ENCODE measurements around the gene SHC3. TPM values are rescaled to one million over a fixed set of nuclear protein-coding genes. Genes with fewer than 3 reads are reported as not detected.

The SHC3 gene
- total RNA-seq, 2 donors from 2014 or later: 1.5 to 1.8 TPM

DNA sequence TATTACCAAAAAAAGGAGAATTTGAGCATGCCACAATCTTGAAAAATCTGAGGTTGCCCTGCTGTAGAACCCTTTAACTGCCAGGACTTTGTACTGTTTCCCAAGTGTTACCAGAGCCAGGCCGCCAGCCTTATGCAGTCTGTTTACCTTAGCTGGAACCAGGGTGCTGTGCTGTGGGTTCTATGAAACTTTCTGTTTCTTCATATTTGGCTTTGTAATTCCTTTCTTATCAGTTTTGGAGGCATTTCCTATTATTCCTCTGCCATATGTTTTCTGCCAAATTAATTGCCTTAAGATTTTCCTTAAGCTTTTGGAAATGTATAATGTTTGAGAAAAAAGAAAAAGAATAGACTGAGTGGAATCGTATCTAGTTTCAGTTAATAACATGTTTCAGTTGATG lies 185.3 kb downstream of the SHC3 start:
- peak overlapping the region; percentile 16 to 45 for H3K27ac ChIP-seq
- DNase-seq (ENCODE audit: low spot score) (no peak), ATAC-seq (ENCODE audit: insufficient number of reproducible peaks, low FRiP score, low read depth) (no peak)
- H3K27me3 ChIP-seq (replicated peaks; ENCODE audit: insufficient read depth): no peaks in the 10 kb centered on the region
- H3K4me3 ChIP-seq: peak overlapping the region; percentile 95
- H3K4me1 ChIP-seq (ENCODE audit: control insufficient read depth in 1 of 2, low read depth in 2 of 2): peaks cover 21 to 53% of the 10 kb centered on the region in 2 donors
- TF ChIP-seq, protein P1, sequence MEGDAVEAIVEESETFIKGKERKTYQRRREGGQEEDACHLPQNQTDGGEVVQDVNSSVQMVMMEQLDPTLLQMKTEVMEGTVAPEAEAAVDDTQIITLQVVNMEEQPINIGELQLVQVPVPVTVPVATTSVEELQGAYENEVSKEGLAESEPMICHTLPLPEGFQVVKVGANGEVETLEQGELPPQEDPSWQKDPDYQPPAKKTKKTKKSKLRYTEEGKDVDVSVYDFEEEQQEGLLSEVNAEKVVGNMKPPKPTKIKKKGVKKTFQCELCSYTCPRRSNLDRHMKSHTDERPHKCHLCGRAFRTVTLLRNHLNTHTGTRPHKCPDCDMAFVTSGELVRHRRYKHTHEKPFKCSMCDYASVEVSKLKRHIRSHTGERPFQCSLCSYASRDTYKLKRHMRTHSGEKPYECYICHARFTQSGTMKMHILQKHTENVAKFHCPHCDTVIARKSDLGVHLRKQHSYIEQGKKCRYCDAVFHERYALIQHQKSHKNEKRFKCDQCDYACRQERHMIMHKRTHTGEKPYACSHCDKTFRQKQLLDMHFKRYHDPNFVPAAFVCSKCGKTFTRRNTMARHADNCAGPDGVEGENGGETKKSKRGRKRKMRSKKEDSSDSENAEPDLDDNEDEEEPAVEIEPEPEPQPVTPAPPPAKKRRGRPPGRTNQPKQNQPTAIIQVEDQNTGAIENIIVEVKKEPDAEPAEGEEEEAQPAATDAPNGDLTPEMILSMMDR (IDR thresholded peaks at IDR 0.05): no peak
- no peaks in the 10 kb centered on the region for H3K9me3 ChIP-seq
- peaks cover 2% of the 10 kb centered on the region for H3K36me3 ChIP-seq

DNA sequence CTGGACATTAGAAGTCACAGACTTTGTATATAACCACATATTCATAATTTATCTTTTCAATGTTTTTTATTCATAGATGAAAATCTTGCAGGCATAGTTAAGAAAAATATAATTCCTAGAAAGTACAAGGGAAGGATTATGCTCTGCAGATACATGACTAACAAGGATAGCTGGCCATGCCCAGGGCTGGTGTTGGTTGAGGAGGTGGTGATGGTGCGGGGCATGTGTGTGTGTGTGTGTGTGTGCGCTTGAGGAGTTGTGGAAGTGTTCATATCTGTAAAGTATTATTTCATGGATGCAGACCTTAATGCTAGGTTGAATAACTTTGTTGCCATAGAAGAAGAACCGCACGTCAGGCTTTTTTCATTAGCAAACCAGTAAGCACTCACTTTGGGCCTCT lies 186.1 kb downstream of the SHC3 start:
- TF ChIP-seq, protein P1 (IDR thresholded peaks at IDR 0.05): no peak
- Histone ChIP-seq H3K4me3 (peak overlapping the region; percentile 95), H3K9me3 (no peaks in the 10 kb centered on the region), H3K36me3 (peaks cover 2% of the 10 kb centered on the region), H3K4me1 (ENCODE audit: control insufficient read depth in 1 of 2, low read depth in 2 of 2) (peaks cover 15 to 46% of the 10 kb centered on the region in 2 donors), H3K27ac (peak overlapping the region in 1 of 2 donors; percentile 90), H3K27me3 (replicated peaks; ENCODE audit: insufficient read depth) (no peaks in the 10 kb centered on the region)
- no peak for DNase-seq (ENCODE audit: low spot score)
- no peak for ATAC-seq (ENCODE audit: insufficient number of reproducible peaks, low FRiP score, low read depth)

DNA sequence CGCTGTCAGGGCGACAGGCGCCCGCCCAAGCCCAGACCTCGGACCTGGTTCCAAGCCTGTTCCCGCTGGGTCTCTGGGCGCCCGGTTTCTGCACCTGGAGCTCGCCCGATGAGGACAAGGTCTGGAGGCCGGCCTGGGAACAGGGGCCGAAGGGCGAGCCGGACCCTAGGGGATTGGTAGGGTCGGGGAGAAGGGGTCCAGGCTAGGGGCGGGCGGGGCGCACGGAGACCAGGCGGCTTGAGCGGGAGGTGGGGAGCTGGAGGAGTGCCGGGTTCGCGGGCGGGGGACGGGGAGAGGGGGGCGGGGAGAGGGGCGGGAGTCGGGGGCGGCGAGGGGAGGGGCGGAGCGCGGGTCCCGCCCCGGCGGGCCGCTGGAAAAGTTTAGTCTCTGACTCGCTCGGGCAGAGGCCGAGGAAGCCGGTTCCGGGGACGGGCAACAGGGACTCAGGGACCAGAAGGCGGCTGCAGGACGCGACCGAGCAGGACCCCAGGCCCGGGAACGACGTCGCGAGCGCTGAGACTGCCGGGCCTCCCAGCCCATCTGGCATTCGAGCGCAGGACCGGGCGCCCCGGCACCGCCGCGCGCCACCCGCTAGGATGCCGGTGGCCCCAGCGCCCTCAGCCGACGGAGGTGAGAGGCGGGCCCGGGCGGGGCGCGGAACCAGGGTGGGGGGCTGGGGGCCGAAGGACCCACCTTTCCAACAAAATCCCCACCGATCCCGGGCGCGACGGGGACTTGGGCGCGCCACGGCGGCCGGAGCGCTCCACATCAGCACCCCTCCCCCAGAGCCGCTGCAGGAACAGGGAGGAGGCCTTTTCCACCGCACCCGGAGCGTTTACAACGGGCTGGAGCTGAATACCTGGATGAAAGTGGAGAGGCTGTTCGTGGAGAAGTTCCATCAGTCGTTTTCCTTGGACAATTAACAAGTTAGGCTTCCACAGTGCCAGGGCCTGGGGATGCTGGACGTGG lies 187.3 kb downstream of the SHC3 start, which contains the start of gene S1PR3:
Gene S1PR3 (plus strand): TSS at position 403 of the 969 bp plus-strand sequence. CDS start 9,733 bp downstream, outside the sequence.
- Histone ChIP-seq H3K27me3 (replicated peaks; ENCODE audit: insufficient read depth) (no peaks in the 10 kb centered on the region), H3K27ac (peak within 1 kb of the TSS; percentile 78 to 90), H3K36me3 (peaks cover 2% of the 10 kb centered on the region), H3K9me3 (no peaks in the 10 kb centered on the region), H3K4me3 (peak within 1 kb of the TSS; percentile 95), H3K4me1 (ENCODE audit: control insufficient read depth in 1 of 2, low read depth in 2 of 2) (peaks cover 15 to 34% of the 10 kb centered on the region in 2 donors)
- ATAC-seq (ENCODE audit: insufficient number of reproducible peaks, low FRiP score, low read depth): peak; percentile 64
- TF ChIP-seq, protein P1 (IDR thresholded peaks at IDR 0.05): peak; percentile 28
- no peak for DNase-seq (ENCODE audit: low spot score)

DNA sequence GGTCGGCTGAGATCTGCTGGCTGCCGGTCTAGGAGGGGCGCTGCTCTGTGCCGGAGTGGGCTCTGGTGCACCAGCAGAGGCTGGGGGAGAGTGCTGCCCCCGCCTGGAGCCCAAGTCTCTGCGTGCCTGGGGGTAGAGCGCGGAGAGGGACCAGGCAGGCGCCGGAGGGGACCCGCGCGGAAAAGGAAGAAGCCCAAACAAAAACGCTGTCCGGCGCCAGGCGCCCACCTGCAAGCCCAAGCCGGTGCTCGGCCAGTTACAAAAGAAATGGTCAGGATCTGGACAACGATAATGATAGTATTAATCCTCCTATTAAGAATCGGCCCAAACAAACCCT lies 187.9 kb downstream of the SHC3 start:
- Histone ChIP-seq H3K4me1 (ENCODE audit: control insufficient read depth in 1 of 2, low read depth in 2 of 2) (peaks cover 13 to 27% of the 10 kb centered on the region in 2 donors), H3K27ac (peak overlapping the region; percentile 51 to 90), H3K4me3 (peak overlapping the region; percentile 95), H3K9me3 (no peaks in the 10 kb centered on the region), H3K27me3 (replicated peaks; ENCODE audit: insufficient read depth) (no peaks in the 10 kb centered on the region), H3K36me3 (no peaks in the 10 kb centered on the region)
- no peak for ATAC-seq (ENCODE audit: insufficient number of reproducible peaks, low FRiP score, low read depth)
- TF ChIP-seq, protein P1 (IDR thresholded peaks at IDR 0.05): no peak
- no peak for DNase-seq (ENCODE audit: low spot score)

DNA sequence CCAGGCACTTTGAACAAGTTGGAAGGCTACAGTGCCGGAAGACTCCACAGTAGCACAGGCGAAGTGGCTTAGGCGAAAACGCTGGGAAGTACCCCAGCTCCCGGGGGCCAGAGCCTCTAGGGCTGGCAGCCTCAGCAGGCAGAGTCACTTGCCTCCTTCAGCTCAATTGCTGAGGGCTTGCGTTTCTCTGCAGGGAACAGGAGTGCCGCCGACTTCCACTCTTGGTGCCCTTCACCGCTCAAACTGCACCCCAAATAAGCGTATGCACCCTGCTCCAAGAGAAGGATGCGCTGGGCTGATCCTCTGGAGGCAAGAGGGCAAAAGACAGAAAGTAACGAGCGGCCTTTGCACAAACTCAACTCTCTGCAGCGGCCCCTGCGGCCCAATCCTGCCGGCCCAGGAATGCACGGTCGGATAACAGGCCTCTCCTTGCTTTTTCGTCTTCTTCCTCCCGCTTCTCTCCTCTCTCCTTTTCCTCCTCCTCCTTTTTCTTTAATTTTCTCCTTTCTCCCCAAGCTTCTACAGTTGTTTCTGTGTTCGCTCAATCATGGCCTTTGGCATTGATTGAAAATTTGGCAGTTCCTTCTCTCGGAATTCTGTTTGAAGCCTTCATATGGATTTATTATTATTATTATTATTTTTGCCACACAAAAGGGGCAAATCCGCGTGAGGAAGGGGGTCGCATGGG lies 188.4 kb downstream of the SHC3 start:
- Histone ChIP-seq H3K4me3 (peak overlapping the region; percentile 95), H3K9me3 (no peaks in the 10 kb centered on the region), H3K27me3 (replicated peaks; ENCODE audit: insufficient read depth) (no peaks in the 10 kb centered on the region), H3K4me1 (ENCODE audit: control insufficient read depth in 1 of 2, low read depth in 2 of 2) (peaks cover 8 to 22% of the 10 kb centered on the region in 2 donors), H3K27ac (peak overlapping the region in 1 of 2 donors; percentile 90), H3K36me3 (no peaks in the 10 kb centered on the region)
- TF ChIP-seq, protein P1 (IDR thresholded peaks at IDR 0.05): no peak
- DNase-seq (ENCODE audit: low spot score) (no peak), ATAC-seq (ENCODE audit: insufficient number of reproducible peaks, low FRiP score, low read depth) (no peak)

All from thoracic aorta (tissue), 2 donors.